Amniotic epithelial cell (primary cell): ENCODE results near the gene LMOD1.

Experiments used
- DNase-seq: peaks from one replicate; pipeline ENCODE4 v3.0.0-alpha.2; 2010; ENCODE audit warnings: low read depth

Gene LMOD1

GRCh38 chr1:201892211-201892610, 54.1 kb downstream of the LMOD1 start:
- no peak for DNase-seq

- DNase-seq, result no peak
These were observed 54.8 kb downstream of the LMOD1 start for GRCh38 chr1:201891451-201892045.

- no peak for DNase-seq
These were observed 55.4 kb downstream of the LMOD1 start for GRCh38 chr1:201890806-201891450.

- DNase-seq, result no peak
These were observed 56.1 kb downstream of the LMOD1 start for GRCh38 chr1:201890223-201890622.

GRCh38 chr1:201889090-201889968, 57.0 kb downstream of the LMOD1 start:
- no peak for DNase-seq

- peak; percentile 26 for DNase-seq
These were observed 57.9 kb downstream of the LMOD1 start, which contains the start of gene SHISA4 for GRCh38 chr1:201888282-201889089. SHISA4 (plus strand) TSS chr1:201888898; CDS start chr1:201888995, 97 bp downstream.

GRCh38 chr1:201887116-201887866, 59.1 kb downstream of the LMOD1 start:
- no peak for DNase-seq

- DNase-seq, result no peak
These were observed 60.1 kb downstream of the LMOD1 start for GRCh38 chr1:201886103-201886885.

- peak; percentile 67 for DNase-seq
These were observed 60.7 kb downstream of the LMOD1 start for GRCh38 chr1:201885531-201886075.

GRCh38 chr1:201884425-201884824, 61.9 kb downstream of the LMOD1 start:
- DNase-seq, result no peak

- peak; percentile 64 for DNase-seq
These were observed 62.6 kb downstream of the LMOD1 start for GRCh38 chr1:201883786-201884185.

GRCh38 chr1:201883266-201883665, 63.1 kb downstream of the LMOD1 start:
- DNase-seq, result no peak

- DNase-seq, result peak; percentile 55
These were observed 63.6 kb downstream of the LMOD1 start for GRCh38 chr1:201882665-201883132.

- DNase-seq, result no peak
These were observed 64.7 kb downstream of the LMOD1 start for GRCh38 chr1:201881617-201882016.

GRCh38 chr1:201880928-201881571, 65.3 kb downstream of the LMOD1 start:
- DNase-seq, result no peak

- peak; percentile 46 for DNase-seq
These were observed 68.4 kb downstream of the LMOD1 start for GRCh38 chr1:201877877-201878401.

- no peak for DNase-seq
These were observed 70.1 kb downstream of the LMOD1 start for GRCh38 chr1:201876148-201876818.

- peak; percentile 33 for DNase-seq
These were observed 71.7 kb downstream of the LMOD1 start for GRCh38 chr1:201874672-201875071.

- peak; percentile 59 for DNase-seq
These were observed 76.0 kb downstream of the LMOD1 start for GRCh38 chr1:201870397-201870796.
